A673 (cell line): Measurements from ENCODE around the gene ANKRD11. TPM values are rescaled to one million over a fixed set of nuclear protein-coding genes. Genes with fewer than 3 reads are reported as not detected.

Experiments
- BruUV-seq: library from RNA; stranded (reverse); fragments of 400-500 nt; replicated peaks from 2 replicates; lab custom pipeline; 2021; lab: Mats Ljungman, UMichigan
- CTCF ChIA-PET: fragments of 300-600 bp; sonication (Branson Sonifier 250); formaldehyde crosslinking; loops from one replicate; lab custom pipeline; 2022; ENCODE audit warnings: antibody characterized with exemption; lab: Charles Lee
- POLR2A ChIA-PET: fragments of 300-600 bp; sonication (Branson Sonifier 250); formaldehyde crosslinking; loops from one replicate; lab custom pipeline; 2022; ENCODE audit warnings: antibody characterized with exemption; ENCODE audit not compliant: low non-redundant PET; lab: Charles Lee
- DNase-seq: peaks from one replicate; pipeline ENCODE4 v3.0.0-alpha.2; 2015; ENCODE audit warnings: low spot score
- H3K27ac ChIP-seq: fragments of 200-600 bp; sonication (generic); 2 replicates; pipeline ENCODE4 v1.5.1; 2016; ENCODE audit warnings: mixed run types, low read depth, mild to moderate bottlenecking, mixed read lengths, antibody characterized with exemption, low read length; ENCODE audit not compliant: poor library complexity, severe bottlenecking
- H3K27me3 ChIP-seq: fragments of 200-600 bp; sonication (generic); replicated peaks from 2 replicates; pipeline ENCODE4 v1.6.1; 2017; ENCODE audit warnings: mixed run types, low read depth, mild to moderate bottlenecking, mixed read lengths, antibody characterized with exemption, low read length; ENCODE audit not compliant: insufficient read depth, poor library complexity
- H3K36me3 ChIP-seq: fragments of 200-600 bp; sonication (generic); 2 replicates; pipeline ENCODE4 v1.6.1; 2016; ENCODE audit warnings: mixed run types, mild to moderate bottlenecking, mixed read lengths, antibody characterized with exemption, low read length; ENCODE audit not compliant: insufficient read depth, poor library complexity, severe bottlenecking
- H3K4me1 ChIP-seq: fragments of 200-600 bp; sonication (generic); 2 replicates; pipeline ENCODE4 v1.6.1; 2017; ENCODE audit warnings: mixed run types, mild to moderate bottlenecking, mixed read lengths, antibody characterized with exemption, low read length; ENCODE audit not compliant: insufficient read depth, poor library complexity, severe bottlenecking
- H3K4me3 ChIP-seq: fragments of 200-600 bp; sonication (generic); 2 replicates; pipeline ENCODE4 v1.5.1; 2016; ENCODE audit warnings: low read depth, mixed run types, mild to moderate bottlenecking, mixed read lengths, low read length; ENCODE audit not compliant: poor library complexity, severe bottlenecking
- H3K9me3 ChIP-seq: fragments of 200-600 bp; sonication (generic); 2 replicates; pipeline ENCODE4 v1.6.1; 2016; ENCODE audit warnings: mixed run types, low read depth, mild to moderate bottlenecking, mixed read lengths, antibody characterized with exemption, low read length; ENCODE audit not compliant: poor library complexity, severe bottlenecking
- EZH2 ChIP-seq: fragments of 200-600 bp; sonication (generic); IDR thresholded peaks from 2 replicates; pipeline ENCODE4 v1.6.1; 2017; ENCODE audit warnings: borderline replicate concordance, low read depth, mild to moderate bottlenecking, mixed read lengths, antibody characterized with exemption, low read length; ENCODE audit not compliant: poor library complexity, severe bottlenecking
- intact Hi-C: fragments of 100-400 bp; cut with micrococcal nuclease; formaldehyde crosslinking; loops from one replicate; pipeline ENCODE4 v1.10.0; 2022; ENCODE audit not compliant: unreplicated experiment
- total RNA-seq: library from RNA; stranded (reverse); gene quantifications from 2 replicates; pipeline ENCODE4 v1.2.3, GENCODE V29; 2021
- TF ChIP-seq, protein P1 (sequence below): fragments of 300-800, 200-600 bp; sonication (generic); conservative IDR thresholded peaks from 2 replicates; pipeline ENCODE4 v1.5.1; 2017; ENCODE audit warnings: low read depth, mild to moderate bottlenecking, antibody characterized with exemption, low read length, moderate library complexity, mixed read lengths

ANKRD11 gene
- total RNA-seq, 1 experiment from 2014 or later: 217 TPM

DNA sequence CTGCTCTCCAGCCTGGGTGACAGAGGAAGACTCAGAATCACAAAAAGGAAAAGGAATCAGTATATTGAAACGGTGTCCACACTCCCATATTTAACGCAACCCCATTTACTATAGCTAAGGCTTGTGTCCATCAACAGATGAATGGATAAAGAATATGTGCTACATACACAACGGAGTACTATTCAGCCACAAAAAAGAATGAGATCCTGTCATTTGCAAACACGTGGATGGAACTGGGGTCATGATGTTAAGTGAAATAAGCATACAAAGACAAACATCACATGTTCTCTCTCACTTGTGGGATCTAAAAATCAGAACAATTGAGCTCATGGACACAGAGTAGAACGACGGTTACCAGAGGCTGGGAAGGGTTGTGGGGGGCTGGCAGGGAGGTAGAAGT lies 217.7 kb downstream of the ANKRD11 start:
- no peak for DNase-seq
- POLR2A ChIA-PET: no interaction called here
- Histone ChIP-seq H3K36me3 (peaks cover 61% of the 10 kb centered on the region), H3K4me3 (no peak overlapping the region), H3K27ac (no peak overlapping the region), H3K4me1 (no peaks in the 10 kb centered on the region), H3K27me3 (no peaks in the 10 kb centered on the region), H3K9me3 (no peaks in the 10 kb centered on the region)
- no peak for TF ChIP-seq EZH2
- TF ChIP-seq, protein P1, sequence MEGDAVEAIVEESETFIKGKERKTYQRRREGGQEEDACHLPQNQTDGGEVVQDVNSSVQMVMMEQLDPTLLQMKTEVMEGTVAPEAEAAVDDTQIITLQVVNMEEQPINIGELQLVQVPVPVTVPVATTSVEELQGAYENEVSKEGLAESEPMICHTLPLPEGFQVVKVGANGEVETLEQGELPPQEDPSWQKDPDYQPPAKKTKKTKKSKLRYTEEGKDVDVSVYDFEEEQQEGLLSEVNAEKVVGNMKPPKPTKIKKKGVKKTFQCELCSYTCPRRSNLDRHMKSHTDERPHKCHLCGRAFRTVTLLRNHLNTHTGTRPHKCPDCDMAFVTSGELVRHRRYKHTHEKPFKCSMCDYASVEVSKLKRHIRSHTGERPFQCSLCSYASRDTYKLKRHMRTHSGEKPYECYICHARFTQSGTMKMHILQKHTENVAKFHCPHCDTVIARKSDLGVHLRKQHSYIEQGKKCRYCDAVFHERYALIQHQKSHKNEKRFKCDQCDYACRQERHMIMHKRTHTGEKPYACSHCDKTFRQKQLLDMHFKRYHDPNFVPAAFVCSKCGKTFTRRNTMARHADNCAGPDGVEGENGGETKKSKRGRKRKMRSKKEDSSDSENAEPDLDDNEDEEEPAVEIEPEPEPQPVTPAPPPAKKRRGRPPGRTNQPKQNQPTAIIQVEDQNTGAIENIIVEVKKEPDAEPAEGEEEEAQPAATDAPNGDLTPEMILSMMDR: no peak
- CTCF ChIA-PET: no interaction called here
- BruUV-seq: no TSS peak
- intact Hi-C loops: no loop called here

DNA sequence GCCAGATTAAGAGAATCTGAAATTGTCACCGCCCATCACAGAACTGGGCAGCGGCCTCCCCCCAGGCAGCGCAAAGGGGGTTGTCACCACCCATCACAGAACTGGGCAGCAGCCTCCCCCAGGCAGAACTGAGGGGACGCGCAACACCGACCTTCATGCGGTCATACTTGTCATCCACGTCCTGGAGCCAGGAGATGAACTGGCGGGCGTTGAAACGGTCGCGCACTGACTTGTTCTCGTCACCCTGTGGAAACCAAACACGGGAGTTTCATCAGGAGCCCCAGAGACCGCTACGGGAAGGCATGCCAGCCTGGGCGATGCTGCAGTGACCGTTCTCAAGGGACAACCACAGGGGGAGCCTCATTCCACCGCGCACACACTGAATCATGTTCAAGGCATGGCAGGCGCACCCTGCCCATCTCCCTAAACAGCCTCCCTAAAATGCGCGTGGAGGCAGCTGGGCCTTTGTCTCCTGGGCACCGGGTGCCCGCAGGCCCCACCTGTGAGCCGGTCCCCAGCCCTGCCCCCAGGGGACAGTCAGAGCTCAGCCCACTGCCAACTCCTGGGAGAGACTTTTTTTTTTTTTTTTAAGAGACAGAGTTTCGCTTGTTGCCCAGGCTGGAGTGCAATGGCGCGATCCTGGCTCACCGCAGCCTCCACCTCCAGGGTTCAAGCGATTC lies 219.6 kb downstream of the ANKRD11 start:
- Histone ChIP-seq H3K36me3 (peaks cover 61% of the 10 kb centered on the region), H3K27ac (no peak overlapping the region), H3K4me1 (no peaks in the 10 kb centered on the region), H3K4me3 (no peak overlapping the region), H3K27me3 (no peaks in the 10 kb centered on the region), H3K9me3 (no peaks in the 10 kb centered on the region)
- TF ChIP-seq, protein P1: no peak
- TF ChIP-seq EZH2: no peak
- ChIA-PET POLR2A (no interaction called here), CTCF (no interaction called here)
- BruUV-seq: no TSS peak
- no peak for DNase-seq
- intact Hi-C loops: no loop called here

DNA sequence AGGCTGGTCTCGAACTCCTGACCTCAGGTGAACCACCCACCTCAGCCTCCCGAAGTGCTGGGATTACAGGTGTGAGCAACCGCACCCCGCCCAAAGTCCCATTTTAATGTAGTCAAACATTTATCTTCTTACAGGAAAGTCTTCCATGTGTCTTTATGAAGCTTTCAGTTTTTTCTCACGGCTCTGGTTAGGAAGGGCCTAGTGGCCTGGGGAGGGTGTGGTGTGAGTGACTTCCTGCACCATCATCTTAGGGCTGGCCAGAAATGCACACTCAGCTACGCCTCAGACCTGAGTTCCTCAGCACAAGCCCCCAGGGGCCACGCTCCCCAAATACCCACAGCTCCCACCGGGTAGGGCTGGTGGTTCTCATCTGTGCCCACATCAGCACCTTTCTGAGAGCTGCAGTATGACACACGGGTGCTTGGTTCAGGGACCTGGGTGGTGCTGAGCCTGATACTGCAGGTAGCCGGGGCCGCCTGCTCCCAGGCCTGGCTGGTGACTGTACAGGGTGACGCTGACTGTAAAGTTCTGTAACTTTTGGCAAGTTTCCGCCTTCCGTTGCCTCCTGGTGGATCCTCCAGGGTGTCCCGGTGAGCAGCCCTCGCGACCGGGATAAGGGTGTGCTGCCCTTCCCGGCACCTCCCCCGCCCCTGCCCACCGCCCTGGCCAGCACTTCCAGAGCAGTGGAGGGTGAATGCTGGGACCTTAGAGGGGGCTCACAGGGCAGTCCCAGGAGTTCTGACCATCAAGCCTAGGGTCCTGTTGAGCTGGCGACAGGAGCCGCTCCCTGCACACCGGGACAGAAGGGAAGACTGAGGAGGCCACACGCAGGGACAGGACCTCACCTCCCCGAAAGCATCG lies 220.3 kb downstream of the ANKRD11 start:
- DNase-seq: no peak
- BruUV-seq: no TSS peak
- Histone ChIP-seq H3K36me3 (peaks cover 56% of the 10 kb centered on the region), H3K27ac (no peak overlapping the region), H3K27me3 (no peaks in the 10 kb centered on the region), H3K4me1 (no peaks in the 10 kb centered on the region), H3K9me3 (no peaks in the 10 kb centered on the region), H3K4me3 (no peak overlapping the region)
- ChIA-PET CTCF (no interaction called here), POLR2A (no interaction called here)
- TF ChIP-seq EZH2: no peak
- intact Hi-C loops: no loop called here
